ENCODE measurements around the gene ARHGAP15. TPM values are rescaled to one million over a fixed set of nuclear protein-coding genes. Genes with fewer than 3 reads are reported as not detected.
A peak's percentile ranks its signal among the peaks of the same experiment; 100 is the strongest.
"Not testable (repeated sequence)": the region's sequence is repeated elsewhere in the genome, so short reads cannot be mapped to it uniquely, and the experiment has no call there.

Gene ARHGAP15
- total RNA-seq (100 to 1,000 TPM; 130 to 134 TPM), polyA plus RNA-seq (100 to 1,000 TPM; 217 to 299 (median 253) TPM), total RNA-seq (52.2 to 226 (median 165) reads per million in 6 experiments)

GRCh38 chr2:143128681-143129580, at the start of gene ARHGAP15:
ARHGAP15 (plus strand) TSS chr2:143129419.
- peaks cover 0 to under 1% (median 0%) of the 10 kb centered on the region in 9 donors for H3K9me3 Mint-ChIP-seq
- POLR2A ChIA-PET, result interaction anchor here (0.6 to 2.6 kb wide), 16 partner anchors 9 to 130 kb away, joined by 3 to 9 read pairs (median 4); no protein-coding TSS in a partner anchor

GRCh38 chr2:143081616-143082015, 47.6 kb upstream of the ARHGAP15 start:
- POLR2A ChIA-PET, result no interaction called here
- ATAC-seq (no peak), DNase-seq (no peak)
- H3K9me3 Mint-ChIP-seq, result no peaks in the 10 kb centered on the region
- H3K27ac Mint-ChIP-seq, result no peak overlapping the region
- no peaks in the 10 kb centered on the region for H3K36me3 Mint-ChIP-seq
- H3K27me3 Mint-ChIP-seq, result no peaks in the 10 kb centered on the region
- H3K4me1 Mint-ChIP-seq, result peaks cover 0 to 14% (median 6%) of the 10 kb centered on the region in 4 donors
- no peak overlapping the region for H3K4me3 Mint-ChIP-seq

More at GRCh38 chr2:143128681-143129580, at the start of gene ARHGAP15:
- Mint-ChIP-seq H3K36me3 (peaks cover 5 to 12% (median 7%) of the 10 kb centered on the region in 3 donors), H3K27me3 (no peaks in the 10 kb centered on the region), H3K27ac (peak within 1 kb of the TSS in 8 of 10 donors; percentile 88 to 99 (median 98)), H3K4me3 (peak within 1 kb of the TSS; percentile 69 to 88 (median 82)), H3K4me1 (peaks cover 19 to 59% (median 41%) of the 10 kb centered on the region in 4 donors)
- peak; percentile 85 to 90 for ATAC-seq
- peak; percentile 33 to 87 (median 68) for DNase-seq

GRCh38 chr2:143083636-143084035, 45.6 kb upstream of the ARHGAP15 start:
- peak overlapping the region in 1 of 10 donors; percentile 9 for H3K4me3 Mint-ChIP-seq
- no peak for ATAC-seq
- no peaks in the 10 kb centered on the region for H3K9me3 Mint-ChIP-seq
- H3K36me3 Mint-ChIP-seq, result no peaks in the 10 kb centered on the region
- POLR2A ChIA-PET, result no interaction called here
- peak overlapping the region in 2 of 10 donors; percentile 13 to 19 for H3K27ac Mint-ChIP-seq
- H3K4me1 Mint-ChIP-seq, result peaks cover 0 to 14% (median 6%) of the 10 kb centered on the region in 4 donors
- no peak for DNase-seq
- H3K27me3 Mint-ChIP-seq, result no peaks in the 10 kb centered on the region

- Mint-ChIP-seq H3K4me3 (no peak overlapping the region), H3K27me3 (no peaks in the 10 kb centered on the region), H3K9me3 (no peaks in the 10 kb centered on the region), H3K36me3 (no peaks in the 10 kb centered on the region), H3K27ac (no peak overlapping the region), H3K4me1 (peaks cover 0 to 14% (median 6%) of the 10 kb centered on the region in 4 donors)
- POLR2A ChIA-PET, result no interaction called here
- DNase-seq, result no peak
- ATAC-seq, result no peak
Observed at GRCh38 chr2:143084462-143084861, 44.8 kb upstream of the ARHGAP15 start.

GRCh38 chr2:143085125-143085784, 44.0 kb upstream of the ARHGAP15 start:
- POLR2A ChIA-PET, result interaction anchor here (0.8 kb wide), 1 partner anchor 8 kb away, joined by 3 read pairs; no protein-coding TSS in a partner anchor
- Mint-ChIP-seq H3K4me1 (peaks cover 0 to 14% (median 6%) of the 10 kb centered on the region in 4 donors), H3K36me3 (no peaks in the 10 kb centered on the region), H3K9me3 (no peaks in the 10 kb centered on the region), H3K4me3 (no peak overlapping the region), H3K27ac (peak overlapping the region in 1 of 10 donors; percentile 25), H3K27me3 (no peaks in the 10 kb centered on the region)
- no peak for DNase-seq
- ATAC-seq, result no peak

- no peaks in the 10 kb centered on the region for H3K9me3 Mint-ChIP-seq
- H3K27ac Mint-ChIP-seq, result no peak overlapping the region
- DNase-seq (no peak), ATAC-seq (no peak)
- no peaks in the 10 kb centered on the region for H3K27me3 Mint-ChIP-seq
- POLR2A ChIA-PET, result no interaction called here
- H3K36me3 Mint-ChIP-seq, result no peaks in the 10 kb centered on the region
- H3K4me3 Mint-ChIP-seq, result no peak overlapping the region
- H3K4me1 Mint-ChIP-seq, result peaks cover 0 to 14% (median 6%) of the 10 kb centered on the region in 4 donors
Observed at GRCh38 chr2:143087033-143087432, 42.2 kb upstream of the ARHGAP15 start.

- Mint-ChIP-seq H3K27ac (no peak overlapping the region), H3K36me3 (no peaks in the 10 kb centered on the region), H3K4me1 (peaks cover 0 to 14% (median 6%) of the 10 kb centered on the region in 4 donors), H3K27me3 (no peaks in the 10 kb centered on the region), H3K9me3 (no peaks in the 10 kb centered on the region), H3K4me3 (no peak overlapping the region)
- ATAC-seq (no peak), DNase-seq (no peak)
- POLR2A ChIA-PET, result no interaction called here
Observed at GRCh38 chr2:143088388-143088787, 40.8 kb upstream of the ARHGAP15 start.

- H3K9me3 Mint-ChIP-seq, H3K27ac Mint-ChIP-seq, H3K4me1 Mint-ChIP-seq, H3K27me3 Mint-ChIP-seq, ATAC-seq, H3K4me3 Mint-ChIP-seq, POLR2A ChIA-PET, H3K36me3 Mint-ChIP-seq: not testable (repeated sequence)
- peak in 1 of 10 donors; percentile 60 for DNase-seq
Observed at GRCh38 chr2:143089520-143089919, 39.7 kb upstream of the ARHGAP15 start.

- peak; percentile 25 to 78 (median 63) for DNase-seq
- H3K36me3 Mint-ChIP-seq, result no peaks in the 10 kb centered on the region
- peaks cover 0 to 1% (median 0%) of the 10 kb centered on the region in 5 donors for H3K27me3 Mint-ChIP-seq
- peak; percentile 87 to 94 for ATAC-seq
- peak overlapping the region in 6 of 10 donors; percentile 1 to 59 (median 26) for H3K4me3 Mint-ChIP-seq
- peak overlapping the region; percentile 14 to 83 (median 44) for H3K27ac Mint-ChIP-seq
- no peaks in the 10 kb centered on the region for H3K9me3 Mint-ChIP-seq
- POLR2A ChIA-PET, result interaction anchor here (0.6 to 2.2 kb wide), 5 partner anchors 17 to 147 kb away, joined by 3 to 14 read pairs (median 5); no protein-coding TSS in a partner anchor
- peaks cover 11 to 34% (median 22%) of the 10 kb centered on the region in 4 donors for H3K4me1 Mint-ChIP-seq
Observed at GRCh38 chr2:143110758-143111428, 18.3 kb upstream of the ARHGAP15 start.

GRCh38 chr2:143117225-143117624, 12.0 kb upstream of the ARHGAP15 start:
- H3K4me3 Mint-ChIP-seq, result no peak overlapping the region
- H3K9me3 Mint-ChIP-seq, result peaks cover 0 to 9% (median 0%) of the 10 kb centered on the region in 9 donors
- ATAC-seq (no peak), DNase-seq (no peak)
- peak overlapping the region in 1 of 10 donors; percentile 32 for H3K27ac Mint-ChIP-seq
- no peaks in the 10 kb centered on the region for H3K27me3 Mint-ChIP-seq
- peaks cover 11 to 31% (median 19%) of the 10 kb centered on the region in 4 donors for H3K4me1 Mint-ChIP-seq
- peaks cover 0 to 5% (median 0%) of the 10 kb centered on the region in 3 donors for H3K36me3 Mint-ChIP-seq
- POLR2A ChIA-PET, result no interaction called here

GRCh38 chr2:143121079-143121478, 8.1 kb upstream of the ARHGAP15 start:
- H3K27ac Mint-ChIP-seq, result peak overlapping the region in 4 of 10 donors; percentile 23 to 39 (median 24)
- POLR2A ChIA-PET, result interaction anchor here (0.6 to 1.3 kb wide), 3 partner anchors 9 to 60 kb away, joined by 3 to 5 read pairs (median 3); no protein-coding TSS in a partner anchor
- H3K9me3 Mint-ChIP-seq, result peaks cover 0 to 9% (median 0%) of the 10 kb centered on the region in 9 donors
- H3K27me3 Mint-ChIP-seq, result no peaks in the 10 kb centered on the region
- peaks cover 6 to 21% (median 10%) of the 10 kb centered on the region in 4 donors for H3K4me1 Mint-ChIP-seq
- DNase-seq, result no peak
- H3K4me3 Mint-ChIP-seq, result peak overlapping the region in 8 of 10 donors; percentile 11 to 75 (median 57)
- H3K36me3 Mint-ChIP-seq, result peaks cover 0 to 5% (median 0%) of the 10 kb centered on the region in 3 donors
- no peak for ATAC-seq

GRCh38 chr2:143121957-143122356, 7.3 kb upstream of the ARHGAP15 start:
- Mint-ChIP-seq H3K27ac (no peak overlapping the region), H3K9me3 (peaks cover 0 to 6% (median 0%) of the 10 kb centered on the region in 9 donors), H3K4me1 (peaks cover 4 to 21% (median 17%) of the 10 kb centered on the region in 4 donors), H3K36me3 (peaks cover 0 to 3% (median 0%) of the 10 kb centered on the region in 3 donors), H3K4me3 (no peak overlapping the region), H3K27me3 (no peaks in the 10 kb centered on the region)
- POLR2A ChIA-PET, result interaction anchor here (1.1 kb wide), 1 partner anchor 10 kb away, joined by 3 read pairs; no protein-coding TSS in a partner anchor
- ATAC-seq, result no peak
- no peak for DNase-seq

Data from naive thymus-derived CD8-positive, alpha-beta T cell (primary cell).